SJSA1 (cell line): Measurements from ENCODE around the gene NPHS1. TPM values are rescaled to one million over a fixed set of nuclear protein-coding genes. Genes with fewer than 3 reads are reported as not detected.
A peak's percentile ranks its signal among the peaks of the same experiment; 100 is the strongest.

Experiments used
- DNase-seq, 2 experiments: peaks; one replicate each; pipeline ENCODE4 v3.0.0-alpha.2; 2015 to 2020; ENCODE audit warnings: low spot score in 2 of 2, low read depth in 1 of 2
- H3K27ac ChIP-seq: fragments of 250-450 bp; sonication (Bioruptor Pico); 2 replicates; pipeline ENCODE4 v1.5.1; 2020; ENCODE audit warnings: mild to moderate bottlenecking, moderate library complexity
- H3K27me3 ChIP-seq: fragments of 250-450 bp; sonication (Bioruptor Pico); replicated peaks from 2 replicates; pipeline ENCODE4 v1.5.1; 2020; ENCODE audit warnings: mild to moderate bottlenecking, moderate library complexity
- H3K36me3 ChIP-seq: fragments of 250-450 bp; sonication (Bioruptor Pico); 2 replicates; pipeline ENCODE4 v1.5.1; 2020; ENCODE audit warnings: mild to moderate bottlenecking
- H3K4me1 ChIP-seq: fragments of 250-450 bp; sonication (Bioruptor Pico); replicated peaks from 2 replicates; pipeline ENCODE4 v1.6.1; 2021; ENCODE audit warnings: mild to moderate bottlenecking
- H3K4me3 ChIP-seq: fragments of 250-450 bp; sonication (Bioruptor Pico); 2 replicates; pipeline ENCODE4 v1.5.1; 2020; ENCODE audit warnings: mild to moderate bottlenecking
- H3K9me3 ChIP-seq: fragments of 250-450 bp; sonication (Bioruptor Pico); replicated peaks from 2 replicates; pipeline ENCODE4 v1.5.1; 2020; ENCODE audit warnings: mild to moderate bottlenecking
- total RNA-seq: library from RNA; depleted of rRNA; stranded (reverse); fragments of >200 nt; shearing (Covaris generic); gene quantifications from 2 replicates; pipeline ENCODE4 v1.2.3, GENCODE V29; 2014

Gene NPHS1
- total RNA-seq, 1 experiment from 2014 or later: not detected

DNA sequence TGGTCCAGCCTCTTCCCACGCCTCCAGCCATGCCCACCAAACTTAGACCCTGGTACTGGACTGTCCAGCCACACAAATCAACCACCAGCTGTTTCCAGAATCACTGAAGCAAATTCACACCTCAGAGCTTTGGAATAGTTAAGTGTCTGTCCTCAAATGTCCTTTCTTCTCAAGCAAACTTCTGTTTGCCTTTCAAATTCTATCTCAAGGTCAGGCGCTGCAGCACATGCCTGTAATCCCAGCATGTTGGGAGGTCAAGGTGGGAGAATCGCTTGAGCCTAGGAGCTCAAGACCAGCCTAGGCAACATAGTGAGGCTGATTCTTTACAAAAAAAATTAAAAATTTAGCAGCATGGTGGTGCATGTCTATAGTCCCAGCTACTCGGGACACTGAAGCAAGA is 20.2 kb downstream of the NPHS1 start:
- 0 out of 2 replicates have a peak, but pooled peaks cover 4% of the 10 kb centered on the region for H3K9me3 ChIP-seq
- peaks cover 15% of the 10 kb centered on the region for H3K27me3 ChIP-seq
- H3K27ac ChIP-seq: no peak overlapping the region
- H3K36me3 ChIP-seq: no peaks in the 10 kb centered on the region
- H3K4me3 ChIP-seq: no peak overlapping the region
- no peak for DNase-seq
- H3K4me1 ChIP-seq: no peaks in the 10 kb centered on the region

DNA sequence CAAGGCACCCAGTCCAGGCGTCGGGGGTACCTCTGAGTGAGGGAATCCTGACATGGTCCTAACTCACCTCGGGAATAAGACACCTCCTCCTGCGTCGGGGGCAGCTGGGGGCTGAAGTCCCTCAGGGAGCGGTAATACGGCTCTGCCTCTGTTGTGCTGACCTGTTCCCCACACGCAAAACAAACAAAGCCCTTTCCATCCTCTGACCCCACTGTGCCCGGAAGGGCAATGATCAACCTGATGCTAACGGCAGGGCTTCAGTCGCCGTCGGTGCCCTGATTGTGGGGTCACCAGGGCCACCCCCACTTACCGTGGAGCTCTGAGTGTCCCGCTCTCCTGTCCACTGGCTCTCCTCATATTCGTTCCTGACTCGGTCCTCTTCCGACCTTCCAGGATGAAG is 21.3 kb downstream of the NPHS1 start:
- Histone ChIP-seq H3K36me3 (no peaks in the 10 kb centered on the region), H3K27ac (no peak overlapping the region), H3K9me3 (0 out of 2 replicates have a peak, but pooled peaks cover 4% of the 10 kb centered on the region), H3K27me3 (peaks cover 12% of the 10 kb centered on the region; the same call in 1 of the 2 replicates), H3K4me1 (no peaks in the 10 kb centered on the region), H3K4me3 (no peak overlapping the region)
- no peak for DNase-seq

DNA sequence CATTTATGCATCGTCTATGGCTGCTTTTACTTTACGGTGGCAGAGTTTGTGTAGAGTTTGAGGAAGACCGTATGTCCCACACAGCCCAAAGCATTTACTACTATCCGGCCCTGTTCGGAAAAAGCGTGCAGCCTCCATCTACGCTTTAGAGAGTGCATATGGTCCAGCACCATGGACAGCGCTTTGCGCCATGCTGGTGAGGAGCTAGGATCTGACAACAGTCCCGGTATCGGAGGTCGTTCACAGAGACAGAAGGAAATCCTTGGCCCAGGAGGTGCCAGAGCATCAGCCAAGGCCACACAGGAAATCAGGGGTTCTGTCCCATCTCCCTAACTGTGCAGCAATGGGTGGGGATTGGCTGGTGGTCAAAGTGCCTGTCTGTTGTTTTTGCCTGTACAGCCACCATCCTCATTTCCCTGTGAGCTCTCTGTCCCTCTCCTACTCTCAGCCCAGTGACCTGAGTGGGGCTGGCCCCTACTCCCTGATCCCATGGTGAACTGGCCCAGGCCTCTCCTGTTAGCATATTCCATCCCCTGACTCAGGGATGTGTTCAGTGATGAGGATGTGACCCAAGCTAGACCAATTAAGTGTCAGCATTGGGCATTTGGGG is 23.5 kb downstream of the NPHS1 start:
- DNase-seq: peak; percentile 37 to 63
- 0 out of 2 replicates have a peak, but pooled peaks cover 4% of the 10 kb centered on the region for H3K9me3 ChIP-seq
- H3K27me3 ChIP-seq: peaks cover 17% of the 10 kb centered on the region
- no peak overlapping the region for H3K4me3 ChIP-seq
- no peaks in the 10 kb centered on the region for H3K36me3 ChIP-seq
- no peak overlapping the region for H3K27ac ChIP-seq
- H3K4me1 ChIP-seq: no peaks in the 10 kb centered on the region

DNA sequence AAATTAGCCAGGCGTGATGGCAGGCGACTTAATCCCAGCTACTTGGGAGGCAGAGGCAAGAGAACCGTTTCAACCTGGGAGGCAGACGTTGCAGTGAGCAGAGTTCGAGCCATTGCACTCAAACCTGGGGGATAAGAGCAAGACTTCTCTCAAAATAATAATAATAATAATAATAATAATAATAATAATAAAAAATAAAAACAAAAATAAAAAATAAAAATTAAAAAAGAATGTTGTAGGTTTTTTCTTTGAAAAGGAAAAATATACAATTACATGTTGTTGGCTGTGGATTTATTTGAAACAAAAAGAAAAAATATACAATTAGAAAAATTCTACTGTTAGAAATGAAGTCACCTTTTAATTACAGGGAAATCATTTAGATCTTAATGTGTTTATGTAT is 28.2 kb downstream of the NPHS1 start:
- DNase-seq: no peak
- H3K36me3 ChIP-seq: no peaks in the 10 kb centered on the region
- no peaks in the 10 kb centered on the region for H3K4me1 ChIP-seq
- H3K27me3 ChIP-seq: peaks cover 23% of the 10 kb centered on the region
- H3K9me3 ChIP-seq: 0 out of 2 replicates have a peak, but pooled peaks cover 4% of the 10 kb centered on the region
- H3K27ac ChIP-seq: no peak overlapping the region
- H3K4me3 ChIP-seq: no peak overlapping the region

DNA sequence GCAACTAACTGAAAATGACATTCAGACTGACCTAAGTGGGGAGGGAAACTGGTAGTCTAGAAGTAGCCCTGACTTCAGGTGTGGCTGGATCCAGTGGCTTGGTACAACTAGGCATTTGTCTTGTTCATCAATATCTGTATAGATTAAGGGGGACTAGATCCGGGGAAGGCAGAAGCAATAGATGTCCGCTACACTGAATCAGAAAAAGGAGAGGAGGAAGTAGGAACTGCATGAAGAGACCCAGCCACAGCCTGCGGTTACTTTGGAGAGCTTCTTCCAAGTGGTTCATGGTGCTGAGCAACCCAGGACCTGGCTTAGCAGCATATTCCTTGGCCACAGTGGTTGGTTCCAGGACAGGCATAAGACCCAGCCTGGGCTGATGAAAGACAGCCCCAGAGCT is 29.7 kb downstream of the NPHS1 start:
- H3K4me3 ChIP-seq: no peak overlapping the region
- H3K27me3 ChIP-seq: peaks cover 18% of the 10 kb centered on the region
- no peaks in the 10 kb centered on the region for H3K4me1 ChIP-seq
- no peak for DNase-seq
- H3K27ac ChIP-seq: no peak overlapping the region
- no peaks in the 10 kb centered on the region for H3K9me3 ChIP-seq
- H3K36me3 ChIP-seq: no peaks in the 10 kb centered on the region

DNA sequence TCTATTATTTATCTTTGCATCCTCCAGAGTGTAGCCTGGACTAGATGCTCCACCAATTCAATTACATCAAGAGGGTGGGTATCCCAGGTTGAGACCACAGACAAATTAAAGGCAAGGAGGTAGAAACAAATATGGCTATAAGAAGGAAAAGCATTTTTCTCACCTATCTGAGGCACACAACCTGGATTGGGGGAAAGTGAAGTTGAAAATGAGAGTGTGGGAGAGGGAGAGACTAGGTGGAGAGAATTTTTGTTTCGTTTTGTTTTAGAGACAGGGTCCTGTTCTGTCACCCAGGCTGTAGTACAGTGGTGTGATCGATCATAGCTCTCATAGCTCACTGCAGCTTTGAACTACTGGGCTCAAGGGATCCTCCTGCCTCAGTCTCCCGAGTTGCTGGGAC is 33.9 kb downstream of the NPHS1 start:
- no peaks in the 10 kb centered on the region for H3K9me3 ChIP-seq
- no peak for DNase-seq
- H3K27me3 ChIP-seq: peaks cover 10% of the 10 kb centered on the region
- H3K4me1 ChIP-seq: no peaks in the 10 kb centered on the region
- no peak overlapping the region for H3K4me3 ChIP-seq
- no peaks in the 10 kb centered on the region for H3K36me3 ChIP-seq
- H3K27ac ChIP-seq: no peak overlapping the region

DNA sequence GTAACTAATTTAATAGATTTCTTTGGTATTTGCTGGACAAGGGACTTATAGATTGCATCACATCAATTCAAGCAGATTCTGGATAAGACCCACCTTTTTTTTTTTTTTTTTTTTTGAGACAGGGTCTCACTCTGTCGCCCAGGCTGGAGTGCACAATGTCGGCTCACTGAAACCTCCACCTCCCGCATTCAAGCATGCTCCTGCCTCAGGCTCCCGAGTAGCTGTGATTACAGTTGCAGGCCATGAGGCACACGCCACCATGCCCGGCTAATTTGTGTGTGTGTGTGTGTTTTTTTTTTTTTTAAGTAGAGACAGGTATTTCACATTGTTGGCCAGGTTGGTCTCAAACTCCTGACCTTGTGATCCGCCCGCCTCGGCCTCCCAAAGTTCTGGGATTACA is 35.5 kb downstream of the NPHS1 start:
- Histone ChIP-seq H3K27me3 (peaks cover 20% of the 10 kb centered on the region), H3K4me3 (no peak overlapping the region), H3K27ac (no peak overlapping the region), H3K4me1 (no peaks in the 10 kb centered on the region), H3K36me3 (no peaks in the 10 kb centered on the region), H3K9me3 (no peaks in the 10 kb centered on the region)
- DNase-seq: no peak

DNA sequence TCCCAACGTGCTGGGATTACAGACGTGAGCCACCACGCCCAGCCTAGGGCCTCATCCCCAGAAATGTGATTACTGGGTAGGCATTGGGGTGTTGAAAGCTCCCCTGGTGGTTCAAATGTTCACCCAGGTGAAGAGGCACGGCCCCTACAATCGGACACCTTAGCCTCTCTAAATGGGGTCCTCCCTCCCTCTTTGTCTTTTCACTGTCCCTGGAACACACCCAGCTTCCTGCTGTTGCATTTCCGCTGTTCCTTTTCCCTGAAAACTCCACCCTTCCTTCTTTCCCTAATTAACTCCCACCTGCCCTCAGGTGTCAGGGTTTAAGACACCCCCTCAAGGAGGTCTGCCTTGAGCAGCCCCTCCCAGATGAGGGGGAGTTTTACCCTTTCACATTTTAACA is 36.0 kb downstream of the NPHS1 start:
- H3K9me3 ChIP-seq: no peaks in the 10 kb centered on the region
- H3K27me3 ChIP-seq: peaks cover 24% of the 10 kb centered on the region
- H3K4me1 ChIP-seq: no peaks in the 10 kb centered on the region
- no peak overlapping the region for H3K27ac ChIP-seq
- no peak overlapping the region for H3K4me3 ChIP-seq
- DNase-seq: no peak
- H3K36me3 ChIP-seq: no peaks in the 10 kb centered on the region

DNA sequence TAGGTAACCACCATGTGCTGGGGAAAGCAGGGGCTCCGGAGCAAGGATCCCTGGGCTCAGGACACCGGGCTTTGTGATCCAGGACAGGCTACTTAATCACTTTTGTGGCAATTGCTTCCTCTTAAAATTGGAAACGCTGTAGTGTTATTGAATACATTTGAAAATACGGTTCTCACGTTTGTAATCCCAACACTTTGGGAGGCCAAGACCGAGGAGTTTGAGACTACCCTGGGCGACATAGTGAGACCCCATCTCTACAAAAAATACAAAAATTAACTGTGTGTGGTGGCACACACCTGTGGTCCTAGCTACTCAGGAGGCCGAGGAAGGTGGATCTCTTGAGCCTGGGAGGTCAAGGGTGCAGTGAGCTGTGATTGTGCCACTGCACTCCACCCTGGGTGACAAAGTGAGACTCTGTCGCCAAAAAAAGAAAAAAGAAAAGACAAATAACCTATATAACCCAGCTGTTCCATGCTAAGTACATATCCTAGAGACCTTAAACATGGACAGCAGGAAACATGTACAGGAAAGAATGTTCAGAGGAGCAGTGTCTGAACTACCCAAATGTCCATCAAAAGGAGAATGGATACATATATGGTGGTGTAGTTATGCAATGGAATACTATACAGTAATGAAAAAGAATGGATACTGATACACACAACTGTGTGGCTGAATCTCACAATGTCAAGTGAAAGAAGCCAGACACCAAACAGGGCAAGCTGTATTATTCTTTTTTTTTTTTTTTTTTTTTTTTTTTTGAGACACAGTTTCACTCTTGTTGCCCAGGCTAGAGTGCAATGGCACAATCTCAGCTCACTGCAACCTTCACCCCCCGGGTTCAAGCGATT is 39.0 kb downstream of the NPHS1 start:
- H3K4me3 ChIP-seq: no peak overlapping the region
- no peaks in the 10 kb centered on the region for H3K36me3 ChIP-seq
- no peak overlapping the region for H3K27ac ChIP-seq
- no peak for DNase-seq
- peaks cover 19% of the 10 kb centered on the region for H3K27me3 ChIP-seq
- H3K9me3 ChIP-seq: no peaks in the 10 kb centered on the region
- no peaks in the 10 kb centered on the region for H3K4me1 ChIP-seq

DNA sequence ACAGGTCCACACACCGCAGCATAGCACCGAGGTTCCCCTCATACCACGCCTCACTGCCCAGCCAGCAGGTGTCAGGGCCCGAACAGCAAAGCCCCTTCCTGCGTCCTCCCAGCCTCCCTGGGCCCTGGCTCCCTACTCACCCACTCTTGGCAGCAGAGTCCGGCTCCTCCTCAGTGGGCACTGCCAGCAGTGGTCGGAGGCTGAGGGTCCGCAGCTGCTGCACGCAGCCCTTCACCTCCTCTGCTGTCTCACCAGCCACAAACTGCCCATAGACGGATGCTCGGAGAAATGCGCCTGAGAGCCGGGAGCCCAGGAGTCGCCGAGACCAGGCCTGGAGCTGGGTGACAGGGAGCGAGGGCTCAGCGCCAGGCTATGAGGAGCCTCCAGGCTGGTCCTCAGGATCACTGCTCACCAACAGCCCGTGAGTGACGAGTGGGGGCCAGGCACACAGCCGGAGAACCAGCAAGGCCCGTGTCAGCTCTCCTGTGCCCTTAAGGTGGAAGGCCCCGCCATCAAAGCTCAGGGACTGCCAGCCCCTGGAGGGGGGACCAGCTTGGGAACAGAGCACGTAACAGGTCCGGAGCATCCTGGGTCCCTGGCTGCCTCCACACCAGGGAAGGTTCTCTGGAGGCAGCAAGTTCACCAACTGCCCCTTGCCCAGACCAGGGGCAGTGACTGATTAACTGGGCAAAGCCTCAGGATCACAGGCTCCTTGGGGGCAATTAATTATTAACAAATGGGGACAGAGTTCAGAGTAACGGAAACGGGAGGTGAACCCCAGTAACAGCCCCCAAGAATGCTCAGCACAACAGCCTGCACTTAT is 39.9 kb downstream of the NPHS1 start, which contains the start of gene PRODH2:
PRODH2 (minus strand) TSS at position 626 of the 823 bp plus-strand sequence; CDS start at position 586, 40 bp downstream.
- Histone ChIP-seq H3K27ac (no peak within 1 kb of the TSS), H3K4me3 (no peak within 1 kb of the TSS), H3K36me3 (no peaks in the 10 kb centered on the region), H3K27me3 (peaks cover 19% of the 10 kb centered on the region), H3K9me3 (no peaks in the 10 kb centered on the region), H3K4me1 (no peaks in the 10 kb centered on the region)
- no peak for DNase-seq

DNA sequence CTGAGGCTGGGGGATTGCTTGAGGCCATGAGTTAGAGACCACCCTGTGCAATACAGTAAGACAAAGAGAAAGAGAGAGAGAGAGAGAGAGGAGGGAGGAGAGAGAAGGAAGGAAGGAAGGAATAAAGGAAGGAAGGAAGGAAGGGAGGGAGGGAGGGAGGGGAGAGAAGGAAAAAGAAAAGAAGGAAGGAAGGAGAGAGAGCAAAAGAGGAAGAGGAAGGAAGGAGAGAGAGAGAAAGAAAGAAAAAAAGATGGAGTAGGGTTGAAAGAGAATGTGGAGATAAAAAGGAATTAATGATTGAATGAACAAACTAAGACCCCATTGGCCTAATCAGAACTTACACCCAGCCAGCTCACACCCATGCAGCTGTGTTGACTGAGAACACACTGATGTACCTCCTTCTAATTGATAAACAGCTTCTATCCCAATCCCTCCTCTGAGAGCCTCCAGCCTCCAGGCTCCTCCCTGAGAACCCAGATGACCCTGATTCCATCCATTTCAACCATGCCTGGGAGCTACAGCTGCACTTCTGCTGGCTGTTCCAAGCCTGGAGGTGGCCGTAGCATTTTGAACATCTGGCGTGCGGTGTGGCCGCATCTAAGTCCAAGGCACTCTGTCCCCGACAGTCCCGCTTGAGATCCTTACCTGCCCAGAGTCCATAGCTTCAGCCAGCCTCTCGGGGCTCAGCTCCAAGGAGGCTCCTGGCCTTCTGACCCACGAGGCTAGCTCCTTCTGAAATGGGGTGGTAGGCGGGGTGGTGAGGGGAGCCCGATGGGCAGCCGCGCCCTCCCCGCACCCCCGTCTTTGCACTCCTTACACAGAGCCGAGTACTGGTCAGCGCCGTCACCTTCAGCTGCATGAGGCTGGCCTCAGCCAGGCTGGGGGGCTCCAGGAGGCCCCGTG is 40.7 kb downstream of the NPHS1 start:
- no peak overlapping the region for H3K4me3 ChIP-seq
- H3K27me3 ChIP-seq: peaks cover 24% of the 10 kb centered on the region
- H3K36me3 ChIP-seq: no peaks in the 10 kb centered on the region
- H3K4me1 ChIP-seq: no peaks in the 10 kb centered on the region
- no peak overlapping the region for H3K27ac ChIP-seq
- DNase-seq: no peak
- no peaks in the 10 kb centered on the region for H3K9me3 ChIP-seq

DNA sequence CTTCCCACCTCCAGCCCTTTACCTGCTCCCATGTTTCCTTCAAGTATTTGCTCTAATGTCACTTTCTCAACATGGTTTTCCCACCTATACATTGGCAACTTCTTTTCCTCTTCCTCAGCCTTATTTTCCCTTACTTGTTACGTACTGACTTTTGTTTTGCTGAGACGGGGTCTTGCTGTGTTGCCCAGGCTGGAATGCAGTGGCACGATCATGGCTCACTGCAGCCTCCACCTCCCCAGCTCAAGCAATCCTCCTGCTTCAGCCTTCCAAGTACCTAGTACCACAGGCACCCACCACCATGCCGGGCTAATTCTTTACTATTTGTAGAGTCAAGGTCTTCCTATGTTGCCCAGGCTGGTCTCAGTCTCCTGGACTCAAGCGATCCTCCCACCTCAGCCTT is 44.7 kb downstream of the NPHS1 start:
- no peaks in the 10 kb centered on the region for H3K9me3 ChIP-seq
- H3K36me3 ChIP-seq: no peaks in the 10 kb centered on the region
- no peak for DNase-seq
- peaks cover 19% of the 10 kb centered on the region for H3K27me3 ChIP-seq
- no peaks in the 10 kb centered on the region for H3K4me1 ChIP-seq
- no peak overlapping the region for H3K4me3 ChIP-seq
- no peak overlapping the region for H3K27ac ChIP-seq

DNA sequence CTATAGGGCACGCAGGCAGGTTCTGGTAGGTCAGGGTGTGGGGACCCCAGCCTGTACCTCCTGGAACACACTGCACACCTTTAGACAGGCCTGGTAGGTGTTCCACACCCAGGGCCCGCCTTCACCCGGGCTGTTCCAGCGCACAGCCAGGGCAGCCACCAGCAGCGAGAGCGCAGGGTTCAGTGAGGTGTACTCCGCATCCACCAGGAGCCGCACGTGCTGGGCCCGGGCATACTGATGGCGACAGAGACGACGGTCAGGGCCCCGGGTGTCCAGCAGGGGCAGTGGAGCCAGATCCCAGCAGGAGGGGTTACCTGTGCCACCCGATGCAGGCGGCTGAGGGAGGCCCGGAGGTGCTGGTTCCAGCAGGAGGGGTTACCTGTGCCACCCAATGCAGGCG is 45.7 kb downstream of the NPHS1 start:
- no peaks in the 10 kb centered on the region for H3K36me3 ChIP-seq
- no peak overlapping the region for H3K27ac ChIP-seq
- no peaks in the 10 kb centered on the region for H3K4me1 ChIP-seq
- peaks cover 11% of the 10 kb centered on the region for H3K27me3 ChIP-seq
- no peaks in the 10 kb centered on the region for H3K9me3 ChIP-seq
- no peak for DNase-seq
- no peak overlapping the region for H3K4me3 ChIP-seq
